Right lobe of liver (tissue), 4 donors: Measurements from ENCODE around the gene NME3.
A peak's percentile ranks its signal among the peaks of the same experiment; 100 is the strongest.

Experiments used
- POLR2A ChIP-seq: fragments of 450-650 bp; IDR thresholded peaks from one replicate; pipeline ENCODE4 v1.6.1; 2017; ENCODE audit warnings: antibody characterized with exemption, mild to moderate bottlenecking
- TF ChIP-seq, protein P1 (sequence below), 4 donors: fragments of 200-600 bp in 3 of 4; fragments of 450-650 bp in 1 of 4; IDR thresholded peaks; one replicate each; pipeline versions ENCODE4 v1.5.1 to v1.8.0; 2016 to 2022; ENCODE audit warnings: antibody characterized with exemption in 4 of 4, mild to moderate bottlenecking in 2 of 4
- donor health status: DM: no; HTN: no; CAD: no.
- donor health status: DM: no; HTN: no; CAD: no.
- donor health status: DM: no; HTN: yes; CAD: no.

DNA sequence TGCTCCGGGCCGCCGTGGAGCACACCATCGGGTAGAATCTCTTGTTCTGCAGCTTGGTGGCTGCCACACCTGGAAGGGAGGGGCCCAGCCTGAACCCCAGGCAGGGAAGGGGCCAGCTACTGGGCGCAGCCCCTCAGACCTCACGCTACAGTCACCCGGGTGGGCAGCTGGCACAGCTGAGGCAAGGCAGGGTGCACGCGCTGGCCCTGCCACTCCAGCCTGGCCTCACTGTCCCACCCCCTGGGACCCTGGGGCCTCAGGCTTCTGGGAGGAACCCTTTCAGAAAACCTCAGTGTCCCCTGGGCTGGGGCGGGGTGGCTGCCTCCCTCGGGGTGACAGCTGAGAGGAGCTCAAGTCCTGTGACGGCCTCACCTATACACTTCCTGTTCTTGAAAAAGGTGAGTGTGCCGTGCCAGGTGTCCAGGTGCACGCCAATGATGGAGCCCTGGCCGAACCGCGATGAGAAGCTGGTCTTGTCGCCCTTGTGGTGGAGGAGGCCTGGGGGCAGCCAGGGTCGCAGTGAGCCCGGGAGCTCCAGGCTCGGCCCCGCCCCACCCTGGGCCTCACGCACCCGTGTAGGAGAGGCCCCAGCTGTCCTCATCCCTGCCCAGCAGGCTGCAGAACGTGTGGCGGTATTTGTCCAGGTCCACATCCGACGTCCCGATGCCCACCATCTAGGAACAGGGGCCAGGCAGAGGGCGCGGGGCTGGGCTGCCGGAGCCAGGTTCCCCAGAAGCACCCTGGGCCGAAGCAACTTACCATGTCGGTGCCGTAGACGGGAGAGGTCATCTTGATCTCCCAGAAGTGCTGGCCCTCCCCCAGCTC lies 6.2 kb upstream of the NME3 start:
- TF ChIP-seq, protein P1, sequence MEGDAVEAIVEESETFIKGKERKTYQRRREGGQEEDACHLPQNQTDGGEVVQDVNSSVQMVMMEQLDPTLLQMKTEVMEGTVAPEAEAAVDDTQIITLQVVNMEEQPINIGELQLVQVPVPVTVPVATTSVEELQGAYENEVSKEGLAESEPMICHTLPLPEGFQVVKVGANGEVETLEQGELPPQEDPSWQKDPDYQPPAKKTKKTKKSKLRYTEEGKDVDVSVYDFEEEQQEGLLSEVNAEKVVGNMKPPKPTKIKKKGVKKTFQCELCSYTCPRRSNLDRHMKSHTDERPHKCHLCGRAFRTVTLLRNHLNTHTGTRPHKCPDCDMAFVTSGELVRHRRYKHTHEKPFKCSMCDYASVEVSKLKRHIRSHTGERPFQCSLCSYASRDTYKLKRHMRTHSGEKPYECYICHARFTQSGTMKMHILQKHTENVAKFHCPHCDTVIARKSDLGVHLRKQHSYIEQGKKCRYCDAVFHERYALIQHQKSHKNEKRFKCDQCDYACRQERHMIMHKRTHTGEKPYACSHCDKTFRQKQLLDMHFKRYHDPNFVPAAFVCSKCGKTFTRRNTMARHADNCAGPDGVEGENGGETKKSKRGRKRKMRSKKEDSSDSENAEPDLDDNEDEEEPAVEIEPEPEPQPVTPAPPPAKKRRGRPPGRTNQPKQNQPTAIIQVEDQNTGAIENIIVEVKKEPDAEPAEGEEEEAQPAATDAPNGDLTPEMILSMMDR (IDR thresholded peaks at IDR 0.05), result no peak
- peak; percentile 2 for TF ChIP-seq POLR2A
